ENCODE measurements around the gene TMPRSS13. TPM values are rescaled to one million over a fixed set of nuclear protein-coding genes. Genes with fewer than 3 reads are reported as not detected.

Gene TMPRSS13
- total RNA-seq, 5 donors from 2014 or later (not counting 1 experiment from before 2014, with no cell fraction given): 2.1 to 4.7 (median 3.7) TPM

DNA sequence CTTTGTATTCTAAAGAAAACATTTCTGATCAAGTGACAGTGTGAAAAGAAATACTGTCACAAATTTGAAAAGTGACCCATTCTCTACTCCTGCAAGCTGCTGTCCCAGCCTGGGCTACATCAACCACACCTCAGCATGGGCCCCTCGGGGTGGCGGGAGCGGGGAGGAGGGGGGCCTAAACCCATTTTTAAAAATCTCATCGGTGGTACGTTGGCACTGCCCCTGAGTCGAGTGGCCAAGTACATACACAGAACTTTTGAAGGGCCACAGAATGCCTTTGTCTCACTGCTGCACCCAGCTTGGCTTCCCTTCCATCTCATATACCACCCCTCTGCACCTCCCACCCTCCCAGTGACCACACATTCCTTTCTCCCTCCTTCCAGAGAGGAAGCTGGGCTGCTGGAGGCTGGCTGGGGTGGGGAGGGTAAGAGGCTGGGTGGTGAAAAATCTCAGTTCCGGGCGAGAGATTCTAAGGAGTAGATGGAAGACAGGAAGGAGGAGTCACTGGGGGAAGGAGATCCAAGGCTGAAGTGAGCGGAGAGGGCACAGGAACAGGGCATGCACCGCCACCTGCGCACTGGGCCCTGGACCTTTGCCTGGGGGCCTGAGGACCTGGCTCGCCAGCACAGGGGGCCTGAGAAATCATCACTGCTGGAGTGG is 73.9 kb downstream of the TMPRSS13 start:
- POLR2A ChIA-PET: no interaction called here
- peaks cover 16 to 19% of the 10 kb centered on the region in 2 donors for H3K27me3 Mint-ChIP-seq
- no peak overlapping the region for H3K4me3 Mint-ChIP-seq

DNA sequence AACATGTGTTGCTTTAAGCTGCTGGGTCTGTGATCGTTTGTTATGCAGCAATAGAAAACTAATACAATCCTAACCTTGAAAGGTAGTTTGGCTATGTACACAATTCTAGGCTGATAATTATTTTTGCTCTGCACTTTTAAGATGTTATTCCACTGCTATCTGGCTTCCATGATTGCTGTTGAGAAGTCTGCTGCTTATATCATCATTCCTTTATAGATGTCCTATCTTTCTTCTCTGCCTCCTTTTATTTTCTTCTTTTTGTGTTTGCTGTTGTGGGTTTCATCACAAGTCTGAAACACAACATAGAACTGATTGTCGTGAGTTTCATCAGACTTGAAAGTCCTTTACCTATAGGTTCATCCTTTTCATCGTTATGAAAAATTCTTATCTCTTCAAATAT is 76.9 kb downstream of the TMPRSS13 start:
- H3K27me3 Mint-ChIP-seq: peaks cover 16 to 19% of the 10 kb centered on the region in 2 donors
- no peak for ATAC-seq (replicated peaks in 1 of 4)
- no peak overlapping the region for H3K27ac Mint-ChIP-seq
- POLR2A ChIA-PET: no interaction called here
- peaks cover 0 to 6% of the 10 kb centered on the region in 2 experiments for H3K4me1 ChIP-seq (ENCODE audit: control insufficient read depth in 1 of 2, extremely low read depth in 1 of 2, insufficient read depth in 2 of 2, low read length in 2 of 2)
- H3K9me3 ChIP-seq: no peaks in the 10 kb centered on the region
- no peak overlapping the region for H3K4me3 Mint-ChIP-seq
- peaks cover 5 to 7% (median 6%) of the 10 kb centered on the region in 3 donors for H3K4me1 Mint-ChIP-seq
- H3K9me3 Mint-ChIP-seq: peaks cover 0 to 10% (median 8%) of the 10 kb centered on the region in 3 donors
- 100% methylated on average over 1 of the region's 3 CpGs for WGBS (ENCODE audit: insufficient coverage)
- peaks cover 11% of the 10 kb centered on the region for H3K36me3 Mint-ChIP-seq
- H3K36me3 ChIP-seq (ENCODE audit: control insufficient read depth in 2 of 2, extremely low read depth in 1 of 2, insufficient read depth in 1 of 2, low read length in 1 of 2): no peaks in the 10 kb centered on the region
- H3K4me3 ChIP-seq (ENCODE audit: control insufficient read depth in 1 of 2, extremely low read depth in 1 of 2, low read length in 1 of 2): no peak overlapping the region
- no peak overlapping the region for H3K27ac ChIP-seq (ENCODE audit: low read length)
- CTCF ChIA-PET: no interaction called here
- H3K27me3 ChIP-seq (replicated peaks in 1 of 2; ENCODE audit: control insufficient read depth in 2 of 2, extremely low read depth in 1 of 2, insufficient read depth in 2 of 2, low read length in 1 of 2): peaks cover 0 to 10% of the 10 kb centered on the region in 2 experiments
- no peak for DNase-seq

More for the DNA sequence above, 73.9 kb downstream of the TMPRSS13 start:
- Histone ChIP-seq H3K27me3 (replicated peaks in 1 of 2; ENCODE audit: control insufficient read depth in 2 of 2, extremely low read depth in 1 of 2, insufficient read depth in 2 of 2, low read length in 1 of 2) (peaks cover 0 to 18% of the 10 kb centered on the region in 2 experiments), H3K27ac (ENCODE audit: low read length) (no peak overlapping the region), H3K4me3 (ENCODE audit: control insufficient read depth in 1 of 2, extremely low read depth in 1 of 2, low read length in 1 of 2) (no peak overlapping the region), H3K9me3 (no peaks in the 10 kb centered on the region), H3K36me3 (ENCODE audit: control insufficient read depth in 2 of 2, extremely low read depth in 1 of 2, insufficient read depth in 1 of 2, low read length in 1 of 2) (no peaks in the 10 kb centered on the region), H3K4me1 (ENCODE audit: control insufficient read depth in 1 of 2, extremely low read depth in 1 of 2, insufficient read depth in 2 of 2, low read length in 2 of 2) (no peaks in the 10 kb centered on the region)
- no peak for DNase-seq
- Mint-ChIP-seq H3K27ac (no peak overlapping the region), H3K9me3 (peaks cover 0 to 10% (median 8%) of the 10 kb centered on the region in 3 donors), H3K4me1 (peaks cover 0 to under 1% (median 0%) of the 10 kb centered on the region in 3 donors), H3K36me3 (peaks cover 11% of the 10 kb centered on the region)
- CTCF ChIA-PET: interaction anchor here in 1 of 2 donors (0.6 kb wide), 1 partner anchor 198 kb away, joined by 4 read pairs; no protein-coding TSS in a partner anchor
- no peak for ATAC-seq (replicated peaks in 1 of 4)
- 69% methylated on average over 6 of the region's 12 CpGs for WGBS (ENCODE audit: insufficient coverage)

DNA sequence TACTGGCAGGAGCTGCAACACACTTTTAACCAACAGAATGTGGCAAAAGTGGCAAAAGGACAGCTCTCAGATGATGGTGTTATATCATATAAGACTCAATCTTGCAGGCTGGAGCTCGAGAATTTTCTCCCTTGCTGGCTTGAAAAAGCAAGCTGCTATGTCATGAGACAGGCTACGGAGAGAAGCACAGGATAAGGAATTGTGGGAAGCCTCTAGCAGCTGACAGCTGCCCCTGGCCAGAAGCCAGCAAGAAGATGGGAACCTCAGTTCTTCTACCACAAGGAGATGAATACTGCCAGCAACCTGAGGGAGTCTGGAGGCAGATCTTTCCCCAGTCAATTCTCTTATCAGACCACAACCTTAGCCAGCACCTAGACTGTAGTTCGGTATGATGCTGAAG is 77.3 kb downstream of the TMPRSS13 start:
- Mint-ChIP-seq H3K4me1 (peaks cover 5 to 7% (median 6%) of the 10 kb centered on the region in 3 donors), H3K27ac (no peak overlapping the region), H3K4me3 (no peak overlapping the region), H3K27me3 (peaks cover 12 to 19% of the 10 kb centered on the region in 2 donors), H3K9me3 (peaks cover 0 to 10% (median 8%) of the 10 kb centered on the region in 3 donors), H3K36me3 (peaks cover 11% of the 10 kb centered on the region)
- POLR2A ChIA-PET: no interaction called here
- H3K27ac ChIP-seq (ENCODE audit: low read length): no peak overlapping the region
- H3K36me3 ChIP-seq (ENCODE audit: control insufficient read depth in 2 of 2, extremely low read depth in 1 of 2, insufficient read depth in 1 of 2, low read length in 1 of 2): no peaks in the 10 kb centered on the region
- ATAC-seq (replicated peaks in 1 of 4): no peak
- WGBS (ENCODE audit: insufficient coverage): 40% methylated on average over 1 of the region's 3 CpGs
- CTCF ChIA-PET: no interaction called here
- H3K4me1 ChIP-seq (ENCODE audit: control insufficient read depth in 1 of 2, extremely low read depth in 1 of 2, insufficient read depth in 2 of 2, low read length in 2 of 2): peaks cover 0 to 6% of the 10 kb centered on the region in 2 experiments
- peaks cover 0 to 8% of the 10 kb centered on the region in 2 experiments for H3K27me3 ChIP-seq (replicated peaks in 1 of 2; ENCODE audit: control insufficient read depth in 2 of 2, extremely low read depth in 1 of 2, insufficient read depth in 2 of 2, low read length in 1 of 2)
- no peaks in the 10 kb centered on the region for H3K9me3 ChIP-seq
- H3K4me3 ChIP-seq (ENCODE audit: control insufficient read depth in 1 of 2, extremely low read depth in 1 of 2, low read length in 1 of 2): no peak overlapping the region
- no peak for DNase-seq

GRCh38 chr11:117851106-117851505 is 78.1 kb downstream of the TMPRSS13 start:
- 86% methylated on average over 1 of the region's 3 CpGs for WGBS (ENCODE audit: insufficient coverage)
- peaks cover 0 to 10% (median 8%) of the 10 kb centered on the region in 3 donors for H3K9me3 Mint-ChIP-seq
- Histone ChIP-seq H3K36me3 (ENCODE audit: control insufficient read depth in 2 of 2, extremely low read depth in 1 of 2, insufficient read depth in 1 of 2, low read length in 1 of 2) (no peaks in the 10 kb centered on the region), H3K9me3 (no peaks in the 10 kb centered on the region), H3K4me3 (ENCODE audit: control insufficient read depth in 1 of 2, extremely low read depth in 1 of 2, low read length in 1 of 2) (no peak overlapping the region), H3K27ac (ENCODE audit: low read length) (no peak overlapping the region), H3K27me3 (replicated peaks in 1 of 2; ENCODE audit: control insufficient read depth in 2 of 2, extremely low read depth in 1 of 2, insufficient read depth in 2 of 2, low read length in 1 of 2) (peaks cover 0 to 2% of the 10 kb centered on the region in 2 experiments), H3K4me1 (ENCODE audit: control insufficient read depth in 1 of 2, extremely low read depth in 1 of 2, insufficient read depth in 2 of 2, low read length in 2 of 2) (peaks cover 0 to 6% of the 10 kb centered on the region in 2 experiments)
- ChIA-PET POLR2A (no interaction called here), CTCF (interaction anchor here in 1 of 2 donors (0.5 kb wide), 1 partner anchor 131 kb away, joined by 7 read pairs; no protein-coding TSS in a partner anchor)
- no peak for ATAC-seq (replicated peaks in 1 of 4)
- peaks cover 11% of the 10 kb centered on the region for H3K36me3 Mint-ChIP-seq
- H3K4me1 Mint-ChIP-seq: peaks cover 5 to 7% (median 6%) of the 10 kb centered on the region in 3 donors
- DNase-seq: no peak
- no peak overlapping the region for H3K27ac Mint-ChIP-seq
- peaks cover 6 to 19% of the 10 kb centered on the region in 2 donors for H3K27me3 Mint-ChIP-seq
- H3K4me3 Mint-ChIP-seq: no peak overlapping the region

Other genes with a start within 250 kb of the TMPRSS13 start
- gene DSCAML1, start 132.2 kb downstream of the TMPRSS13 start, total RNA-seq: 1 to 10 TPM in 2 of 5 donors, under 1 TPM in 3; 0.15 to 2.4 (median 0.96) TPM
- gene FXYD2, start 104.7 kb downstream of the TMPRSS13 start, total RNA-seq: 10 to 100 TPM in 4 of 5 donors, 1 to 10 TPM in 1; 4.3 to 26.0 (median 14.7) TPM
- under 1 TPM in 3 of 5 donors, not detected in 2; 0.38 to 0.73 (median 0.53) TPM for gene FXYD6, start 52.7 kb downstream of the TMPRSS13 start, total RNA-seq
- 100 to 1,000 TPM; 195 to 450 (median 375) TPM for gene IL10RA, start 57.0 kb upstream of the TMPRSS13 start, total RNA-seq
- gene TMPRSS4, start 147.7 kb upstream of the TMPRSS13 start, total RNA-seq: under 1 TPM in 2 of 5 donors, not detected in 3; 0.51 to 0.66 TPM
- gene SMIM35, start 157.6 kb upstream of the TMPRSS13 start, total RNA-seq: 1 to 10 TPM in 1 of 5 donors, under 1 TPM in 4; 0.28 to 1.0 (median 0.36) TPM
- gene SCN4B, start 223.4 kb upstream of the TMPRSS13 start, total RNA-seq: under 1 TPM in 2 of 5 donors, not detected in 3; 0.09 to 0.20 TPM
- under 1 TPM in 1 of 5 donors, not detected in 4; 0.06 TPM for gene SCN2B, start 247.2 kb upstream of the TMPRSS13 start, total RNA-seq